HG02571 (cell line): ENCODE measurements around the gene RHPN2.
"Not testable (repeated sequence)": the region's sequence is repeated elsewhere in the genome, so short reads cannot be mapped to it uniquely, and the experiment has no call there.

Experiments used
- ATAC-seq: cut with Tn5 transposase; IDR thresholded peaks from one replicate; pipeline ENCODE4 v1.9.1; 2021; ENCODE audit warnings: mild to moderate bottlenecking, moderate library complexity; ENCODE audit not compliant: unreplicated experiment

RHPN2 gene

GRCh38 chr19:33066543-33066942, 1.9 kb upstream of the RHPN2 start:
- ATAC-seq: no peak

- peak; percentile 42 for ATAC-seq
Measured at GRCh38 chr19:33064458-33064791, 263 bp downstream of the RHPN2 start.

GRCh38 chr19:33063753-33064457, 783 bp downstream of the RHPN2 start:
- ATAC-seq: no peak

GRCh38 chr19:33063356-33063752, 1.3 kb downstream of the RHPN2 start:
- no peak for ATAC-seq

- ATAC-seq: no peak
Measured at GRCh38 chr19:33062902-33063301, 1.8 kb downstream of the RHPN2 start.

- no peak for ATAC-seq
Measured at GRCh38 chr19:33060586-33060985, 4.1 kb downstream of the RHPN2 start.

GRCh38 chr19:33055718-33056117, 9.0 kb downstream of the RHPN2 start:
- ATAC-seq: no peak

GRCh38 chr19:33054623-33055022, 10.1 kb downstream of the RHPN2 start:
- no peak for ATAC-seq

- no peak for ATAC-seq
Measured at GRCh38 chr19:33052352-33052972, 12.2 kb downstream of the RHPN2 start.

GRCh38 chr19:33050110-33050509, 14.6 kb downstream of the RHPN2 start:
- ATAC-seq: no peak

- ATAC-seq: no peak
Measured at GRCh38 chr19:33048806-33049676, 15.6 kb downstream of the RHPN2 start.

GRCh38 chr19:33047422-33047821, 17.3 kb downstream of the RHPN2 start:
- no peak for ATAC-seq

- not testable (repeated sequence) for ATAC-seq
Measured at GRCh38 chr19:33041828-33042160, 22.9 kb downstream of the RHPN2 start.

GRCh38 chr19:33040994-33041827, 23.5 kb downstream of the RHPN2 start:
- no peak for ATAC-seq

GRCh38 chr19:33039815-33040214, 24.9 kb downstream of the RHPN2 start:
- ATAC-seq: no peak

GRCh38 chr19:33039108-33039599, 25.5 kb downstream of the RHPN2 start:
- no peak for ATAC-seq

GRCh38 chr19:33037168-33038025, 27.3 kb downstream of the RHPN2 start:
- ATAC-seq: not testable (repeated sequence)

- ATAC-seq: not testable (repeated sequence)
Measured at GRCh38 chr19:33036370-33037167, 28.1 kb downstream of the RHPN2 start.

GRCh38 chr19:33035461-33035860, 29.2 kb downstream of the RHPN2 start:
- ATAC-seq: no peak
